OCI-LY1 (cell line): ENCODE results near the gene WDR83.
A peak's percentile ranks its signal among the peaks of the same experiment; 100 is the strongest.

ENCODE experiments used
- H2AFZ ChIP-seq: fragments of 200-600 bp; sonication (generic), shearing (Covaris generic); 2 replicates; pipeline ENCODE4 v1.6.0; 2014; ENCODE audit warnings: antibody characterized with exemption, mild to moderate bottlenecking, low read length
- H3F3A ChIP-seq: fragments of 200-600 bp; sonication (generic), shearing (Covaris generic); 2 replicates; pipeline ENCODE4 v1.6.0; 2014; ENCODE audit warnings: mild to moderate bottlenecking, antibody characterized with exemption, low read length, moderate library complexity; ENCODE audit not compliant: insufficient read depth
- H3K27ac ChIP-seq: fragments of 200-600 bp; sonication (generic); 2 replicates; pipeline ENCODE4 v1.5.1; 2014; ENCODE audit warnings: low read length, mixed run types, mild to moderate bottlenecking, low read depth; ENCODE audit not compliant: poor library complexity, severe bottlenecking
- H3K27me3 ChIP-seq: fragments of 200-600 bp; sonication (generic); 2 replicates; pipeline ENCODE4 v1.6.0; 2014; ENCODE audit warnings: antibody characterized with exemption, mild to moderate bottlenecking, low read length, moderate library complexity; ENCODE audit not compliant: insufficient read depth
- H3K36me3 ChIP-seq: fragments of 200-600 bp; sonication (generic); 2 replicates; pipeline ENCODE4 v1.6.1; 2014; ENCODE audit warnings: mild to moderate bottlenecking, antibody characterized with exemption, low read length, moderate library complexity, mixed read lengths; ENCODE audit not compliant: insufficient read depth
- H3K4me1 ChIP-seq: fragments of 200-600 bp; sonication (generic); 2 replicates; pipeline ENCODE4 v1.5.1; 2014; ENCODE audit warnings: mild to moderate bottlenecking, low read length, moderate library complexity; ENCODE audit not compliant: insufficient read depth, severe bottlenecking
- H3K4me2 ChIP-seq: fragments of 200-600 bp; sonication (generic), shearing (Covaris generic); 2 replicates; pipeline ENCODE4 v1.6.1; 2014; ENCODE audit warnings: low read length
- H3K4me3 ChIP-seq: fragments of 200-600 bp; sonication (generic); 2 replicates; pipeline ENCODE4 v1.5.1; 2014; ENCODE audit warnings: low read length, low read depth, mild to moderate bottlenecking, mixed read lengths; ENCODE audit not compliant: poor library complexity, severe bottlenecking
- H3K79me2 ChIP-seq: fragments of 200-600 bp; shearing (Covaris generic); 2 replicates; pipeline ENCODE4 v1.6.1; 2016; ENCODE audit warnings: mixed run types, low read length, mixed read lengths; ENCODE audit not compliant: insufficient read depth
- H3K9ac ChIP-seq: fragments of 200-600 bp; sonication (generic), shearing (Covaris generic); 2 replicates; pipeline ENCODE4 v1.6.1; 2014; ENCODE audit warnings: mild to moderate bottlenecking, low read length, mixed read lengths
- H3K9me2 ChIP-seq: fragments of 200-600 bp; sonication (generic), shearing (Covaris generic); 2 replicates; pipeline ENCODE4 v1.6.1; 2014; ENCODE audit warnings: low read depth, mild to moderate bottlenecking, low read length, mixed read lengths
- H3K9me3 ChIP-seq: fragments of 200-600 bp; shearing (Covaris generic); 2 replicates; pipeline ENCODE4 v1.6.1; 2014; ENCODE audit warnings: low read length, mixed read lengths
- H4K20me1 ChIP-seq: fragments of 200-600 bp; sonication (generic), shearing (Covaris generic); 2 replicates; pipeline ENCODE4 v1.6.0; 2016; ENCODE audit warnings: mild to moderate bottlenecking, low read length; ENCODE audit not compliant: insufficient read depth
- EZH2 ChIP-seq: fragments of 200-600 bp; sonication (generic), shearing (Covaris generic); IDR thresholded peaks from 2 replicates; pipeline ENCODE4 v1.8.0; 2017; ENCODE audit warnings: borderline replicate concordance, mixed run types, mild to moderate bottlenecking, antibody characterized with exemption, low read length, moderate library complexity, mixed read lengths
- TF ChIP-seq, protein P1 (sequence below): fragments of 200-600 bp; sonication (generic), shearing (Covaris generic); IDR thresholded peaks from 2 replicates; pipeline ENCODE4 v1.5.1; 2017; ENCODE audit warnings: mild to moderate bottlenecking, antibody characterized with exemption, low read length, moderate library complexity, mixed read lengths

Gene WDR83

GRCh38 chr19:12723381-12723640 is 56.7 kb downstream of the WDR83 start:
- Histone ChIP-seq H2AFZ (no peak overlapping the region), H3F3A (peaks cover 7% of the 10 kb centered on the region)
- no peak for TF ChIP-seq EZH2
- TF ChIP-seq, protein P1, sequence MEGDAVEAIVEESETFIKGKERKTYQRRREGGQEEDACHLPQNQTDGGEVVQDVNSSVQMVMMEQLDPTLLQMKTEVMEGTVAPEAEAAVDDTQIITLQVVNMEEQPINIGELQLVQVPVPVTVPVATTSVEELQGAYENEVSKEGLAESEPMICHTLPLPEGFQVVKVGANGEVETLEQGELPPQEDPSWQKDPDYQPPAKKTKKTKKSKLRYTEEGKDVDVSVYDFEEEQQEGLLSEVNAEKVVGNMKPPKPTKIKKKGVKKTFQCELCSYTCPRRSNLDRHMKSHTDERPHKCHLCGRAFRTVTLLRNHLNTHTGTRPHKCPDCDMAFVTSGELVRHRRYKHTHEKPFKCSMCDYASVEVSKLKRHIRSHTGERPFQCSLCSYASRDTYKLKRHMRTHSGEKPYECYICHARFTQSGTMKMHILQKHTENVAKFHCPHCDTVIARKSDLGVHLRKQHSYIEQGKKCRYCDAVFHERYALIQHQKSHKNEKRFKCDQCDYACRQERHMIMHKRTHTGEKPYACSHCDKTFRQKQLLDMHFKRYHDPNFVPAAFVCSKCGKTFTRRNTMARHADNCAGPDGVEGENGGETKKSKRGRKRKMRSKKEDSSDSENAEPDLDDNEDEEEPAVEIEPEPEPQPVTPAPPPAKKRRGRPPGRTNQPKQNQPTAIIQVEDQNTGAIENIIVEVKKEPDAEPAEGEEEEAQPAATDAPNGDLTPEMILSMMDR, result no peak

DNA sequence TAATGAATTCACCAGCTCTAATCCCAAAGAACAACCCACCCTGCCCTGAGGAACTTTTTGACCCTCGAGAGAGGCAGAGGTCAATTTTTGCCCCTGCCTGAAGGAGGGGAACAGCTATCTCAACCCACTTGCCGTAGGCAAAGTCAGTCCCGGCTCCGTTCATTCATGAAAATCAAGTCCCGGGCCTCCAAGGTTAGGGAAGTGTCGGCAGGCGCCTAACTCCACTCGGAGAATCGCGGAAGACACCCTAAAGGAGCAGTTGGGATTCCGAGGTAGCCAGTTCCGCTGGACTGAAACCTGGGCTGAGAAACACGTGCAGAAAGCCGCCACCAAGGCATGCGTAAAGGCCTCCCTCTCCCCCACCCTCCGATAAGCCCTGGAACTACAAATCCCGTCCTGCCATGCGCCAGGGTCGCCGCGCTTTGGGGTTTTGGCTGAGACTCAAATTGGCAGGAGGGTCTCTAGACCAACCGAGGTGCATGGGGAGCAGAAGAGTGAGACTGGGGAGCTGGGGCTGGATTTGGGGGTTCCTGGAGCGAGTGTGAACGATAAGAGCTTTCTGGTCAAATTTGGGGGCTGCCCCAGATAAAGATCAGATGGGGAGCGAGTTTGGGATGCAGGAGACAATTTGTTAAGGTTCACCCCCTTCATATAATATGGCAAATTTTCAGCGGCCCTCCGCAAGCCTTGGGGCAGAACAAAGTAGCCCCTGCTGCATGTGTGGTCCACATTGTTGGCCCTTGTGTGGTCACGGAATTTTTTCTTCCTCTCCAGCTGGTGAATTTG is 57.2 kb downstream of the WDR83 start, which contains the start of gene TNPO2:
TNPO2 (minus strand) TSS at position 292 of the 786 bp plus-strand sequence. CDS start 2,955 bp downstream, outside the sequence.
- Histone ChIP-seq H3K27me3 (no peaks in the 10 kb centered on the region), H3K4me1 (peaks cover 33% of the 10 kb centered on the region)

More at GRCh38 chr19:12723381-12723640, 56.7 kb downstream of the WDR83 start:
- H3K27ac ChIP-seq, result peak overlapping the region; percentile 78
- H3K4me2 ChIP-seq, result peak overlapping the region; percentile 90
- H3K9ac ChIP-seq, result peak overlapping the region; percentile 90
- H3K4me1 ChIP-seq, result peaks cover 33% of the 10 kb centered on the region
- no peaks in the 10 kb centered on the region for H3K9me2 ChIP-seq
- peak overlapping the region; percentile 73 for H3K4me3 ChIP-seq
- H3K36me3 ChIP-seq, result peaks cover 32% of the 10 kb centered on the region
- H3K79me2 ChIP-seq, result peaks cover 51% of the 10 kb centered on the region
- H3K27me3 ChIP-seq, result no peaks in the 10 kb centered on the region
- H3K9me3 ChIP-seq, result no peaks in the 10 kb centered on the region
- H4K20me1 ChIP-seq, result no peaks in the 10 kb centered on the region

More for the DNA sequence above, 57.2 kb downstream of the WDR83 start, which contains the start of gene TNPO2:
- Histone ChIP-seq H3K36me3 (peaks cover 32% of the 10 kb centered on the region), H3K79me2 (peaks cover 46% of the 10 kb centered on the region), H3K9me2 (no peaks in the 10 kb centered on the region), H3K9me3 (no peaks in the 10 kb centered on the region), H3K4me2 (peak within 1 kb of the TSS; percentile 90), H2AFZ (no peak within 1 kb of the TSS; the same call in 1 of the 2 replicates), H3F3A (peaks cover 7% of the 10 kb centered on the region), H4K20me1 (no peaks in the 10 kb centered on the region), H3K27ac (peak within 1 kb of the TSS; percentile 78), H3K4me3 (peak within 1 kb of the TSS; percentile 73), H3K9ac (peak within 1 kb of the TSS; percentile 90)
- TF ChIP-seq, protein P1, result no peak
- no peak for TF ChIP-seq EZH2
